ENCODE data around the gene WDR27. TPM values are rescaled to one million over a fixed set of nuclear protein-coding genes. Genes with fewer than 3 reads are reported as not detected.
A peak's percentile ranks its signal among the peaks of the same experiment; 100 is the strongest.
"Not testable (repeated sequence)": the region's sequence is repeated elsewhere in the genome, so short reads cannot be mapped to it uniquely, and the experiment has no call there.

WDR27 gene
- total RNA-seq, 1 donor from 2014 or later = 70.6 TPM

DNA sequence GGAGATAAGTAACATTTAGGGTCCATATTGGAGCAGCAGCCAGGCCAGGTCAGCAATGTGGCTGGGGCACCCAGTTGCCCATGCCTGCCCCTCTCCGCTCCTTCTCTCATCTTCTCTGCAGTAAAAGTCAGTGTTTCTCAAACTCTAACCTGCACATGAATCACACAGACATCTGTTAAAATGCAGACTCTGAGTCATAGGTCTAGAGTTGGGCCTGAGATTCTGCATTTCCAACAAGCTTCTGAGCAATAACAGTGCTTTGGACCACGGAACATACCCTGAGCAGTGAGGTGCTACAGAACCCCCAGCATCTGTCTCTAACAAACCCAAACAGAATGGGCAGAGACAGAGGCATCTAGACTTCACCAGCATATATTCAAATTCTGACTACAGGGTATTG is 12.3 kb upstream of the WDR27 start:
- DNase-seq (ENCODE audit: extremely low read depth, low read depth, low spot score) = no peak

DNA sequence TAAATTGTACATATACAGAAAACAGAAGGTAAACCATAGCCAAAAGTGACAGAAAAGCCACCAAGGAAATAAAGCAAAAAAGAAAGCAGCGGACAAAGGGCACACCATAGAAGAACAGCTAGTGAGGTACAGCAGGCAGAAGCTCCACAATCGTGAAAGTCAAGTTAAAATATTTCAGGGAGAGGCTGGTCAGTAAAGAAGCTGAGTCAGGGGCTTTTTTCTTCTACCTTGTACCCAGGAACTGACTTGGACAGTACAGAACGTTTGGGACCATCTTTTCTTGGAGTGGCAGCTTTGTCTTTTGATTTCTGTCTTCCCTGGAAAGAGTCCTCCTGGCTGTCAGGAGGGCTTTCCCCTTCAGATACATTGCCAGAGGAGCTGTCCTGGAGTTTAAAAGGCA is 8.2 kb upstream of the WDR27 start:
- no peak for DNase-seq (ENCODE audit: extremely low read depth, low read depth, low spot score)

DNA sequence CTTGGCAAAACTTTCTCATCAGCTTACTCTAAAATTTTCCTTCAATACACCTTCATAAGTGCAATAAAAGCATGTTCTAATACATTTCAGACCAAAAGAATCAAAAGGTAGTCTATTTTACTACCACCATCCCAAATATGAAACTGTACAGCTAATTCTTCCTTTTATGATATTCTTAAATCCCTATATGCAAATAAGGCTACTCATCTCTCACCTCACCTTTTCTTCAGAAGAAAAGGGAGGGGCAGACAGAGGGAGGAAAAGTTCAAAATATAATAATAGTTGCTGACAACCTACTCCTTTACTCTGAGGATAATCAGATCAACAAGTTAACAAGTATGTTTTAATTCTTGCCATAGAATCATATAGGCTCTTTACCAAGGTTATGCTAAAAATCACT is 7.5 kb upstream of the WDR27 start:
- DNase-seq (ENCODE audit: extremely low read depth, low read depth, low spot score) = no peak

DNA sequence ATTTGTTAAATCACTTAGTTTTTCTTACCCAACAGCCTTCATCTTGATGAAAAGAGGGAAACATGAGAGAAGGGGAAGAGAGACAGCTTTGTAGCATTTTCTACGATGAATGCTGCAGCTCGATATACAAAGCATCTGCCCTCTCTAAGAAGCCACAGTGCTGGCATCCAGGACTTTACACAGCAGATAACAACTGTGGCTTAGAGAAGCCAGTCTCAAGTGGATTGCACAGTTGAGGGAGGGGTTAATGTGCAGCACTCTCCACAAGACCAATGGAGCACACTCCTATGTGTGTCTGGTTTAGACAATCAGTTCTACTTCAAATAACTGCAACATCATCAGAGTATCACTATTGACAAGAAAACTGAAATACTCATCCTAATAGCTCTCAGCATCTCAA is 5.9 kb upstream of the WDR27 start:
- no peak for DNase-seq (ENCODE audit: extremely low read depth, low read depth, low spot score)

DNA sequence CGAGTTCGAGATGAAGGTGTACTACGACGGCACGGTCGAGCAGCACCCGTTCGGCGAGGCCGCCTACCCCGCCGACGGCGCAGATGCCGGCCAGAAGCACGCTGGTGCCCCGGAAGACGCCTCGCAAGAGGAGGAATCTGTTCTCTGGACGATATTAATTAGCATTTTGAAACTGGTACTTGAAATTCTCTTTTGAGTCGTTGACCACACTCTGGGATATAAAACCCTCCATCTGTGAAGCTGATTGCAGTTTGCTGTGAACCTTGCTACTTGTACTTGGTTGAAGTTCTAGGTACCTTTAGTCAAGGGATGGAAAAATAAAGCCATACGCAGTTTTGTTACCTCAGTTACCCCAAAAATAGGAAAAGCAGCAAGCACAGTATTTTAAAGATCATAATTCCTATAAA is 1.0 kb upstream of the WDR27 start:
- DNase-seq (ENCODE audit: extremely low read depth, low read depth, low spot score) = no peak

DNA sequence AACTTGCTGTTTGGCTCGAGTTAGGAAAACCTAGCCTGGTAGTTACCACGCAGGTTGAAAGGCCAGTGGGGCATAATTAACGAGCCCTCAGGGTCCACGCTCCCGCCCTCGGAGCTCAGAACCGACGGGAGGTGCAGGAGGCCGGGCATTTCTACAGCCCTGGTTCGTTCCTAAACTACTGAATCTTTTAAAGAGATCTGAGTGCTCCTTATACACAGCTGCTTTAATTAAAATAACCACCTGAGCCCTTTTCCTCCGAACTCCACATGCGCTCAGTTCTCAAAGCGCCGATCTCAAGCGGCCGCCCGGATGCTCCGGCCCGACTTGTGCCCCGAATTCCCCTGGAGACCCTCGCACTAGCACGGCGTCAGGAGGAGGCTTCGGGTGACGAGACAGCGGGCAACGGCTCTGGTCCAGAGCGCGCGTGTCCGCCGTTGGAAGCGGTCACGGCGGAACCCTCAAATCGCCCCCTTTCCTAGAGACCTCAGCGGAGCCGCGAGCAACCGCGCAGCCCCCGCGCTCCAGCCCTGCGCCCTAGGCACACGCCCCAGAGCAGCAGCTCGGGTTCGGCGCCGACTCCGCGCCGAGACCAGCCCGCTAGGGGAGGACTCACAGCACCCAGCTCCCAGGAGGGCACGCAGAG is 397 bp downstream of the WDR27 start:
- DNase-seq (ENCODE audit: extremely low read depth, low read depth, low spot score) = no peak

DNA sequence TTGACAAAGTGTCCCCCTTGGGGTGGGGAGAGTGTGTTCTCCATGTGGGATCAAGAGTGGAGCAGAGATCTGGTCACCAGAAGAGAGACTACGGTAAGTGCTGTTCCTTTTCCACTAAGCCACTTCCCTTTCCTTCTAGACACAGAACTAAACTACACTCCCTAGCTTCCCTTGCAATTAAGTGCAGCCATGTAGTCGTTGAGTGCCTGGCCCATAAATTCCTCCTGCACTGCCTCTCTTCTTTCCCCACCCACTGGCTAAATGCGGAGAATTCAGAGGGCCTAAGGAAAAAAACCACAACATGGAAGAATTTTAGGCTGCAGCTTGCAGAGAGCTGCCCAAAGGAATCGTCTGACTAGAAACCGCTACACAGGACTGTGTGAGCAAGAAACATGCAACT is 1.5 kb downstream of the WDR27 start:
- no peak for DNase-seq (ENCODE audit: extremely low read depth, low read depth, low spot score)

DNA sequence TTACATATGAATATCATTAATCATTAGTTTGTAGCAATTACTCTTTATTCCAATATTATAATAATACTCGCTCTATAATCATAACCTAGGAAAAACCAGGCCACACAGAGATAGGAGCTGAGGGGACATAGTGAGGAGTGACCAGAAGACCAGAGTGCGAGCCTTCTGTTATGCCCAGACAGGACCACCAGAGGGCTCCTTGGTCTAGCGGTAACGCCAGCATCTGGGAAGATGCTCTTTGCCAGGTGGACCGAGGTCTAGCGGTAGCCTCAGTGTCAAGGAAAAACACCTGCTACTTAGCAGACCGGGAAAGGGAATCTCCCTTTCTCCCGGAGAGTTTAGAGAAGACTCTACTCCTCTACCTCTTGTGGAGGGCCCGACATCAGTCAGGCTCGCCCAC is 4.7 kb downstream of the WDR27 start:
- DNase-seq (ENCODE audit: extremely low read depth, low read depth, low spot score) = not testable (repeated sequence)

DNA sequence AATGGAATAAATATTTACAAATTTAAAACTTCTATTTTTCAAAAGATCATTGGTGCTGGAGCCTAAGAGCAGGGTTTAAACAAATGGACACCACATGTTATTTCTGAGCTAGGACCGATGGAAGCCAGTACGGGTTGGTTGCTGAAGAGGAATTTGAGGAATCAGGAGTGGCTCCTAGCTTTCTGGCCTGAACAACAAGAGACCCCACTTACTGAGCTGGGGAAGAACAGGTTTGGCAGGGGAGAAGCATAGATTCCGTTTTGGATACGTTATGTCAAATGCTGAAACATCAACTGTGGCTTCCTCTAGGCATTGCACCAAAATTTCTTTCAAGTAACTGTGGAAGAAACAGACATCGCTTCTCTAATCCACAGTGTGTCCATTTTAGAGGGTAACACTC is 6.7 kb downstream of the WDR27 start:
- no peak for DNase-seq (ENCODE audit: extremely low read depth, low read depth, low spot score)

DNA sequence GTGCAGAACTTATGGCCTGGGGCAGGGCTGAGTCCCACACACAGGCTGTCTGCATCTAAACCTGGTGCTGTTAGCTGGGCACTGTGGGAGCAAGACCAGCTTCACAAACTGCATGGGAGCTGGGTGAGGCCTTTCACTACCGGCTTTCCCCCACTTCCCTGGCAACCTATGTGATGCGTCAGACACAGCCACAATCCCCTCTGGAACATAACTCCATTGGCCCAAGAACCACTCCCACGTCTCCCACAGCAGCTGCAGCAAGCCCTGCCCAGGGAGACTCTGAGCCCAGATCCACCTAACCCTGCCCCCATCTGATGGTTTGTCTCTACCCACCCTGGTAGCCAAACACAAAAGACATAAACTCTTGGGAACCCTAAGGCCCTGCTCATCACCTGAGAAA is 9.3 kb downstream of the WDR27 start:
- no peak for DNase-seq (ENCODE audit: extremely low read depth, low read depth, low spot score)

DNA sequence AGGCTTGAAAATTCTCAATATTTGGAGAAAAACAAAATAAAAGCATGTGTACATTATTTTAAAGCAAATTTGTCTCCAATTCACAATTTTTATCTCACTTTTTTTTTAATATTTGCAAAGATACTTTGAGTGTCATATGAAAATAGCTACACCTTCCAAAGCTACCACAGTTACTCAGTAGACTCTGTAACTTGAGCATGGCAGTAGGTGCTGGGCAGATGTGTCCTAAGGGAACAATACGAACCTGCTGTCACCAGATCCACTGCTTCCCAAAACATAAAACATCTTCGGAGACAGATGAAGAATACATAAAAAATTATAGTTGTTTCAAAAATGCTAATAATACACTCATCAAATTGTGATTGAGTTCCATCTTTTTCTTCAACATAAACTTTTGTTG is 10.6 kb downstream of the WDR27 start:
- no peak for DNase-seq (ENCODE audit: extremely low read depth, low read depth, low spot score)

DNA sequence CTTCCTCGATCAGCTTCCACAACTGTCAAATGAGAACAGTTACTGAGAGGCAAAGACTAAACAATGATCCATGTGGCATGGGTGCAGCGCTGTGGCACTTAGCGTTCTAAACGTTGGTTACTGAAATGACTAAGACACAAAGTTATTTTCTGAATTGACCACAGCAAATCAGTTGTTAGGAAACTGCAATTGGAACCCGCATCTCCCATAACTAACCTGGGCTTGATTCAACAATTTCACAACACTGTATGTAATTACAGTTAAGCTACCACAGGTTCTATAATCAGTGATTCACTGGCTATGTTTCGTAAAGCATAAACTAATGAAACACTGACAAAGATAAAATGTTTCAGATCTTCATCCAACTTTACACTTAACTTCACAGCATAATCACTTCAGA is 12.5 kb downstream of the WDR27 start:
- DNase-seq (ENCODE audit: extremely low read depth, low read depth, low spot score) = no peak

DNA sequence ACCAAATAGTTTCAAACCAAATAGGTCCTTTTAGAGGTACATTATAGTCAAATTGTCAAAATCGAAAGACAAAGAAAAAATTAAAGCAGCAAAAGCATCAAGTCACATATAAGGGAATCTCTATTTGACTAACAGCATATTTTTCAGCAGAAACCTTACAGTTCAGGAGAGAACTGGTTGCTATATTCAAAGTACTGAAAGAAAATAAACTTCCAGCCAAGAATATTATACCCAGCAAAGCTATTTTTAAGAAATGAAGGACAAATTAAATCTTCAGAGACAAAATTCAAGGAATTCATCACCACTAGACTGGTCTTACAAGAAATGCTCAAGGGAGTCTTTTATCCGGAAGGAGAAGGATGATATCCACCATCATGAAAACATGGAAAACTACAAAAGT is 16.0 kb downstream of the WDR27 start:
- no peak for DNase-seq (ENCODE audit: extremely low read depth, low read depth, low spot score)

DNA sequence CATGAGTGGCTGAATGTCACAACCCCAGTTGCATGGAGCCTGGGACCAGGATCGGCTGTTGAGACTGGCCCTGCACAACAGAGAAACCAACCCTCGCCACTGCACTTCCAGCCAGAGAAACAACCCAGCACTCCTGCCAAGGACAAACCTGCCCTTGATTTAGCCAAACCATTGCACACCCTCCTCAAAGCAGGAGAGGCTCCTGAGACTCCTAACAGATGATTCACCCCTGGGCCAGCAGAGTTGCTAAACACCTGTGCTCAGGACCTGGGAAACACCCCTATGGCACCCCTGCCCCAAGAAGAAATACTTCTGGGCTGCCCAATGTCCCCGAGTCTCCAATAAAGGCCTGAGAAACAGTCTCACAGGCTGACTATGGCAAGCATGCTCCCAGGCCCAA is 17.8 kb downstream of the WDR27 start:
- DNase-seq (ENCODE audit: extremely low read depth, low read depth, low spot score) = no peak

DNA sequence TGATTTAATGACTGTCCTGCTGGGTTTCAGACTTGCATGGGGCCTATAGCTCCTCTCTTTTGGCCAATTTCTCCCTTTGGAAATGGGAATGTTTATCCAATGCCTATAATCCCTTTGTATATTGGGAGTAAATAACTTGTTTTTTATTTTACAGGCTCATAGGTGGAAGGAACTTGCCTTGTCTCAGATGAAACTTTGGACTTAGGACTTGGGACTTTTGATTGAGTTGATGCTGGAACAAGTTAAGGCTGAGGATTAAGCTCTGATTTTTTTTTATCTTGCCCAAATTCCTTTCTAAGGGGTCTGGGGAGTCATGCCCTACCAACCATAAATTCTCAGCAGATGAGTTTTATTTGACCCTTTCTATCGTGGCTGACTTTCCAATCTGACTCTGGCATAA is 23.5 kb downstream of the WDR27 start:
- DNase-seq (ENCODE audit: extremely low read depth, low read depth, low spot score) = no peak

DNA sequence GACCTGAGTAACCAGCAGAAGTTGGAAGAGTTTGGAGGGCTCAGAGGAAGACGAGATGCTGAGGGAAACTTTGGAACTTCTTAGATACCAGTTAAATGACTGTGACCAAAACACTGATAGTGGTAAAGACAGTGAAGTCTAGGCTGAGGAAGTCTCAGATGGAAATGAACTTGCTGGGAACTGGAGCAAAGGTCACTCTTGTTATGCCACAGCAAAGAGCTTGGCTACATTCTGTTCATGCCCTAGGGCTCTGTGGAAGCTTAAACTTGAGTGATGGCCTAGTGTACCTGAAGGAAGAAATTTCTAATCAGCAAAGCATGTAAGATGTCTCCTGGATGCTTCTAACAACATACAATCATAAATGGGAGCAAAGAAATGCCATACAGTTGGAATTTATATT is 24.7 kb downstream of the WDR27 start:
- no peak for DNase-seq (ENCODE audit: extremely low read depth, low read depth, low spot score)

DNA sequence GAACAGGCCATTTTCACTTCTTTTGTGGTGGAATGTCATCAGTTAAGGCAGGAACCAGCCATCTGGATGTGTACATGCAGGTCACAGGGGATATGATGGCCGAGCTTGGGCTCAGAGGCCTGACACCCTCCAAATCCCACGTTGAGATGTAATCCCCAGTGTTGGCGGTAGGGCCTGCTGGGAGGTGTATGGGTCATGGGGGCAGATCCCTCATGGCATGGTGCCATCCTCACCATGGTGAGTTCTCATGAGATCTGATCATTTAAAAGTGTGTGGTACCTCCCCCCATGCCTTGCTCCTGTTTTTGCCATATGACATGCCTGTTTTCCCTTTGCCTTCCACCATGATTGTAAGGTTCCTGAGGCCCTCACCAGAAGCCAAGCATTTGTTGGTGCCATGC is 26.8 kb downstream of the WDR27 start:
- no peak for DNase-seq (ENCODE audit: extremely low read depth, low read depth, low spot score)

DNA sequence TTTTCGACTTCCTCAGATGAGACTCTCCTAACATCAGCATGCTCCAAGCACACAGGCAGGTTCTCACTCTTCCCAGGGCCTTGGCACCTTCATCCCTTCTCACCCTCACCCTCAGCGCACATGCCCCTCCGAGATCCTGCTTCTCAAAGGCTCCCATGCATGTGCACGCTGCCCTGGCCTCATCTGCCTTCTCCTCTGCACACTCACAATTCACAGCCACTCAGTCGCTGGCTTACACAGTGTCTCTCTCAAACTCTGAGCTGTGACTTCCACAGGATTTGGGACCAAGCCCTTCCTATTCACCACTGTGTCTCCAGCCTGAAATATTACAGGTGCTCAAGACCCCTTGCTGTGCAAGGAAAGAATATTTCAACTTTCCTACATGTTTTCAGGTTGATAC is 30.3 kb downstream of the WDR27 start:
- no peak for DNase-seq (ENCODE audit: extremely low read depth, low read depth, low spot score)

DNA sequence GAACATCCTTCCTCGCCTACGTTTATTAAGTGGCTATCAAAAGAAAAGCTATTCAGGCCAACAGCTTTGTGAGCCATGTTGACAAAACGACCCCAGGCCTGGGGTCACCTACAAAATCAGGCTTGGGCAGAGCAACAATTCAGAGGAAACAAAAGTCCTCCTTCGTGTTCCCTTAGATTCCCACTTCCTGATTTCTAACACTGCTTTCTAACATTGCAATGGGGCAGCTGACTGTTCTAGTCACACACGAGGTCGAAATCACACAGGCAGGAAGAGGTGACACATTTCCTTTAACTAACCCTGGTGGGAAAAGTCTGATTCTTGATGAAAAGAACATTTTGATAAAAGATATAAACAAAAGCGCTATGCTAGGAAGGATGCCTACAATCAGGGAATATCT is 31.9 kb downstream of the WDR27 start:
- peak; percentile 94 for DNase-seq (ENCODE audit: extremely low read depth, low read depth, low spot score)

DNA sequence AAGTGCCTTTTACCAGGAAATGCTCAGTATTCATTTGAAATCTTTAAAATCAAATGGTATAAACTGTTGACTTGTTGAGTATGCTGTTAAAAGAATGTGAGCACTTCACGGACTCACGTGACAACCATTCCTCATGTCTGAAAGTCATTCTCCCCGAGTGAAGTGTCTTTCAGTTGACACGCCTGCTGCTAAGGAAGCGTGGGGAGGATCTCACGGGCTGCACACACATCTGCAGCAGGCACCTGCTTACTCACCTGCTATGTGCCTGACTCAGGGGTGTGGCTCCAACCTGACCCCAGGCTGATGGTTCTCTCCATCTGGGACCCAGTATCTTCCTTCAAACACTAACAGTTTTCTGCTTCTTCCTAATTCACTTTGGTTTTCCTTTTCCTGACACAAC is 32.7 kb downstream of the WDR27 start:
- no peak for DNase-seq (ENCODE audit: extremely low read depth, low read depth, low spot score)

DNA sequence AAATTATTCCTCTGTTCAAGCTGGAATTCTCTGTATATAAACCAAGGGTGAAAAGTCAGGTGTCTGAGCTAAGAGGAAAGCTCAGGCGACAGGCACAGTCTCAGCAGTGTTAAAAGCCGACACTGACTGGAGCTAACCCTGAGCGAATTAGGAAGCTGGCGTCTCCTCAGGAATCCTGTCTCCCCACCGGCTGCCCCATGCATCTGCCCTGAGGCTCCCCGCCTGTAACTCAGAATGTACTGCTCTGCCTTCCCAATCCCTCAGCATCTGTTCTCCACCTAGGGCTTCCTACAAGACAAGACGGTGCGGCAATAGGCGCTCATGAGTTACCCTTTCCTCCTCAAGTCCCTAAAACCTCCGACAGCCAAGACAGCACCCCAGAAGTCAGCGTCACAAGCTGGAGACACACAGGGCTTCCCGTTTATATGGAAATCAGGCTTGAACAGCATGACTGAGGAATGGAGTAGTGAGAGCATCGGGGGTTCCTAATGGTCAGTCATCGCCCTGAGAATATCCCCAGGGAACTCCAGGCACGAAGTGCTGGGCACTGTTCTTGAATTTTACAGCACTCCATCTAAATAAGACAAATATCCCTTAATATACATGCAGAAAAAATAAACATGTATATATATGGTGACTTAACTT is 33.5 kb downstream of the WDR27 start:
- DNase-seq (ENCODE audit: extremely low read depth, low read depth, low spot score) = no peak

DNA sequence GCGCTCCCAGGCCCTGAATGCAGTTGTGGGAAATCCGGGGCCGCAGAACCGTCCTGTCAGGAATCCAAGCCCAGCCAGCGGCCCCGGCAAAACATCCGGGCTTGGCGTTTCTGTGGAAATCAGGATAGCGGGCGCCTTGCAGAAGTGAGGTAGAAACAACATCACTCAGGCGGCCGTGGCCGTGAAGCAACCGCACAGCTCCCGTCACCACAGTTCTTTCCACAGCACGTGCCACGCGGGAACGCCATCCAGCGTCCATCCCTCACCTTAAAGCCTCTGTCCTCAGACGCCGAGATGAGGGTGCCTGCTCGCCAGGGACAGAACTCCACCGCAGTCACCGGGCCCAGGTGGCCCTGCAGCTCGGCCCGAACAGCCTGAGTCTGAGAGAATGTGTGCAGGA is 34.1 kb downstream of the WDR27 start:
- DNase-seq (ENCODE audit: extremely low read depth, low read depth, low spot score) = no peak

DNA sequence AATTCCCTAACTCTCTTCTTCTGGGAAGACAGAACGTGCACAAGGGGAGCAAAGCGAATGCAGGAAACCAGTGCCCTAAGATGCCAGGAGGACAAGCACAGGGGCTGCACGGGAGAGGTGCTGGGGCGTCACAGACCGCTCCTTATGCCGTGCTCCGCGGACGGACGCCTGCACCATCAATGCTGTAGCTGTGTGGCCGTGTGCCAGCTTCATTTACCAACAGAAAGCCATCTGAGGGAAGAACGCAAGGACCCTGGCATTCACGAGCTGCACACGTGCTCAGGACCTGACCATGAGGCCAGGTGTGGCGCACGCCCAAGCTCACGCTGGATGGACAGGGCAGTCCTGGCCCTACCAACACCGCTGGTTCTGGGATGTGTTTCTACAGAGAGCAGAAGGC is 35.4 kb downstream of the WDR27 start:
- no peak for DNase-seq (ENCODE audit: extremely low read depth, low read depth, low spot score)

Data from glomerular endothelial cell (primary cell).